OCI-LY1 (cell line): ENCODE results near the gene C6.
"Not testable (repeated sequence)": the region's sequence is repeated elsewhere in the genome, so short reads cannot be mapped to it uniquely, and the experiment has no call there.

Experiments used
- H2AFZ ChIP-seq: fragments of 200-600 bp; sonication (generic), shearing (Covaris generic); 2 replicates; pipeline ENCODE4 v1.6.0; 2014; ENCODE audit warnings: antibody characterized with exemption, mild to moderate bottlenecking, low read length
- H3F3A ChIP-seq: fragments of 200-600 bp; sonication (generic), shearing (Covaris generic); 2 replicates; pipeline ENCODE4 v1.6.0; 2014; ENCODE audit warnings: mild to moderate bottlenecking, antibody characterized with exemption, low read length, moderate library complexity; ENCODE audit not compliant: insufficient read depth
- H3K27ac ChIP-seq: fragments of 200-600 bp; sonication (generic); 2 replicates; pipeline ENCODE4 v1.5.1; 2014; ENCODE audit warnings: low read length, mixed run types, mild to moderate bottlenecking, low read depth; ENCODE audit not compliant: poor library complexity, severe bottlenecking
- H3K27me3 ChIP-seq: fragments of 200-600 bp; sonication (generic); 2 replicates; pipeline ENCODE4 v1.6.0; 2014; ENCODE audit warnings: antibody characterized with exemption, mild to moderate bottlenecking, low read length, moderate library complexity; ENCODE audit not compliant: insufficient read depth
- H3K36me3 ChIP-seq: fragments of 200-600 bp; sonication (generic); 2 replicates; pipeline ENCODE4 v1.6.1; 2014; ENCODE audit warnings: mild to moderate bottlenecking, antibody characterized with exemption, low read length, moderate library complexity, mixed read lengths; ENCODE audit not compliant: insufficient read depth
- H3K4me1 ChIP-seq: fragments of 200-600 bp; sonication (generic); 2 replicates; pipeline ENCODE4 v1.5.1; 2014; ENCODE audit warnings: mild to moderate bottlenecking, low read length, moderate library complexity; ENCODE audit not compliant: insufficient read depth, severe bottlenecking
- H3K4me2 ChIP-seq: fragments of 200-600 bp; sonication (generic), shearing (Covaris generic); 2 replicates; pipeline ENCODE4 v1.6.1; 2014; ENCODE audit warnings: low read length
- H3K4me3 ChIP-seq: fragments of 200-600 bp; sonication (generic); 2 replicates; pipeline ENCODE4 v1.5.1; 2014; ENCODE audit warnings: low read length, low read depth, mild to moderate bottlenecking, mixed read lengths; ENCODE audit not compliant: poor library complexity, severe bottlenecking
- H3K79me2 ChIP-seq: fragments of 200-600 bp; shearing (Covaris generic); 2 replicates; pipeline ENCODE4 v1.6.1; 2016; ENCODE audit warnings: mixed run types, low read length, mixed read lengths; ENCODE audit not compliant: insufficient read depth
- H3K9ac ChIP-seq: fragments of 200-600 bp; sonication (generic), shearing (Covaris generic); 2 replicates; pipeline ENCODE4 v1.6.1; 2014; ENCODE audit warnings: mild to moderate bottlenecking, low read length, mixed read lengths
- H3K9me2 ChIP-seq: fragments of 200-600 bp; sonication (generic), shearing (Covaris generic); 2 replicates; pipeline ENCODE4 v1.6.1; 2014; ENCODE audit warnings: low read depth, mild to moderate bottlenecking, low read length, mixed read lengths
- H3K9me3 ChIP-seq: fragments of 200-600 bp; shearing (Covaris generic); 2 replicates; pipeline ENCODE4 v1.6.1; 2014; ENCODE audit warnings: low read length, mixed read lengths
- H4K20me1 ChIP-seq: fragments of 200-600 bp; sonication (generic), shearing (Covaris generic); 2 replicates; pipeline ENCODE4 v1.6.0; 2016; ENCODE audit warnings: mild to moderate bottlenecking, low read length; ENCODE audit not compliant: insufficient read depth
- CTCF ChIP-seq: fragments of 200-600 bp; sonication (generic), shearing (Covaris generic); IDR thresholded peaks from 2 replicates; pipeline ENCODE4 v1.5.1; 2017; ENCODE audit warnings: mild to moderate bottlenecking, antibody characterized with exemption, low read length, moderate library complexity, mixed read lengths
- EZH2 ChIP-seq: fragments of 200-600 bp; sonication (generic), shearing (Covaris generic); IDR thresholded peaks from 2 replicates; pipeline ENCODE4 v1.8.0; 2017; ENCODE audit warnings: borderline replicate concordance, mixed run types, mild to moderate bottlenecking, antibody characterized with exemption, low read length, moderate library complexity, mixed read lengths

Gene C6

GRCh38 chr5:41212935-41213334 lies 397 bp downstream of the C6 start:
- no peak overlapping the region for H3K4me2 ChIP-seq
- H4K20me1 ChIP-seq: no peaks in the 10 kb centered on the region
- H3K9me3 ChIP-seq: no peaks in the 10 kb centered on the region
- H3K4me3 ChIP-seq: no peak overlapping the region
- H3K9ac ChIP-seq: no peak overlapping the region
- TF ChIP-seq EZH2 (no peak), CTCF (no peak)
- H3K36me3 ChIP-seq: no peaks in the 10 kb centered on the region
- H3K27me3 ChIP-seq: no peaks in the 10 kb centered on the region
- H3K27ac ChIP-seq: no peak overlapping the region
- H3K9me2 ChIP-seq: no peaks in the 10 kb centered on the region
- H3F3A ChIP-seq: no peaks in the 10 kb centered on the region
- no peaks in the 10 kb centered on the region for H3K4me1 ChIP-seq
- no peak overlapping the region for H2AFZ ChIP-seq
- H3K79me2 ChIP-seq: no peaks in the 10 kb centered on the region

GRCh38 chr5:41211417-41211816 lies 1.9 kb downstream of the C6 start:
- Histone ChIP-seq H3K27me3 (no peaks in the 10 kb centered on the region), H4K20me1 (no peaks in the 10 kb centered on the region), H3K27ac (no peak overlapping the region), H3K4me1 (no peaks in the 10 kb centered on the region), H3K9ac (no peak overlapping the region), H3K9me2 (no peaks in the 10 kb centered on the region), H3K4me2 (no peak overlapping the region), H3K4me3 (no peak overlapping the region), H3K9me3 (no peaks in the 10 kb centered on the region), H3K79me2 (no peaks in the 10 kb centered on the region), H2AFZ (no peak overlapping the region), H3F3A (no peaks in the 10 kb centered on the region), H3K36me3 (no peaks in the 10 kb centered on the region)
- TF ChIP-seq EZH2 (no peak), CTCF (no peak)

GRCh38 chr5:41205475-41205874 lies 7.9 kb downstream of the C6 start:
- not testable (repeated sequence) for H3K9me3 ChIP-seq, H3K9ac ChIP-seq, H3K4me2 ChIP-seq, H2AFZ ChIP-seq, H3K4me3 ChIP-seq, H3K9me2 ChIP-seq, H4K20me1 ChIP-seq, H3K36me3 ChIP-seq, H3F3A ChIP-seq, H3K4me1 ChIP-seq, H3K27ac ChIP-seq, H3K79me2 ChIP-seq, H3K27me3 ChIP-seq

- H3K36me3 ChIP-seq: no peaks in the 10 kb centered on the region
- no peak overlapping the region for H3K4me3 ChIP-seq
- H3K9ac ChIP-seq: no peak overlapping the region
- H2AFZ ChIP-seq: no peak overlapping the region
- H3K4me1 ChIP-seq: no peaks in the 10 kb centered on the region
- no peak overlapping the region for H3K27ac ChIP-seq
- no peaks in the 10 kb centered on the region for H4K20me1 ChIP-seq
- H3K9me3 ChIP-seq: no peaks in the 10 kb centered on the region
- no peaks in the 10 kb centered on the region for H3F3A ChIP-seq
- no peaks in the 10 kb centered on the region for H3K27me3 ChIP-seq
- H3K9me2 ChIP-seq: no peaks in the 10 kb centered on the region
- no peak for TF ChIP-seq CTCF
- TF ChIP-seq EZH2: no peak
- H3K79me2 ChIP-seq: no peaks in the 10 kb centered on the region
- H3K4me2 ChIP-seq: no peak overlapping the region
Observed at GRCh38 chr5:41203033-41203432, 10.3 kb downstream of the C6 start.
